HEK293 (cell line): ENCODE measurements around the gene CD37.

Source experiments
- CTCF ChIP-seq: fragments of 450-650 bp; formaldehyde crosslinking; IDR thresholded peaks from 2 replicates; pipeline ENCODE4 v1.5.1; 2016; ENCODE audit warnings: missing biosample characterization, missing genetic modification characterization
- MYNN ChIP-seq: fragments of 450-650 bp; formaldehyde crosslinking; IDR thresholded peaks from 2 replicates; pipeline ENCODE4 v1.5.1; 2016; ENCODE audit warnings: missing biosample characterization, missing genetic modification characterization, borderline replicate concordance
- ZNF639 ChIP-seq: fragments of 450-650 bp; formaldehyde crosslinking; IDR thresholded peaks from 2 replicates; pipeline ENCODE4 v1.5.1; 2016; ENCODE audit warnings: missing biosample characterization, missing genetic modification characterization
- TF ChIP-seq, protein P1 (sequence below): fragments of 450-650 bp; formaldehyde crosslinking; IDR thresholded peaks from 2 replicates; pipeline ENCODE4 v1.5.1; 2016; ENCODE audit warnings: missing biosample characterization, missing genetic modification characterization, borderline replicate concordance

DNA sequence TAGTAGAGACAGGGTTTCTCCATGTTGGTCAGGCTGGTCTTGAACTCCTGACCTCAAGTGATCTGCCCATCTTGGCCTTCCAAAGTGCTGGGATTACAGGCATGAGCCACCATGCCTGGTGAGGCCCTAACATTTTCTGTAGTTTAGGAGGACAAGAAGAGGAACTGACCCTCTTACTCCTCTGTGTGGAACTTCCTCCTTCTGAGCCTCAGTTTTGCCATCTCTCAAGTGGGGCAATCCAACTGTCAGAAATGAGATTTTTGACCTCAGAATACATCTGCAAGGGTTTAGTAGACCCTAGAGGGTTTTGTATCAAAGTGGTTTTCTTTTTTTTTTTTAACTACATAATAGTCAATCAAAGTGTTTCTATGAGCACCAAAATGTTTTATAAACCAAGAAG lies 30.9 kb downstream of the CD37 start:
- TF ChIP-seq ZNF639 (tag by site-specific recombination) = no peak
- TF ChIP-seq, protein P1, sequence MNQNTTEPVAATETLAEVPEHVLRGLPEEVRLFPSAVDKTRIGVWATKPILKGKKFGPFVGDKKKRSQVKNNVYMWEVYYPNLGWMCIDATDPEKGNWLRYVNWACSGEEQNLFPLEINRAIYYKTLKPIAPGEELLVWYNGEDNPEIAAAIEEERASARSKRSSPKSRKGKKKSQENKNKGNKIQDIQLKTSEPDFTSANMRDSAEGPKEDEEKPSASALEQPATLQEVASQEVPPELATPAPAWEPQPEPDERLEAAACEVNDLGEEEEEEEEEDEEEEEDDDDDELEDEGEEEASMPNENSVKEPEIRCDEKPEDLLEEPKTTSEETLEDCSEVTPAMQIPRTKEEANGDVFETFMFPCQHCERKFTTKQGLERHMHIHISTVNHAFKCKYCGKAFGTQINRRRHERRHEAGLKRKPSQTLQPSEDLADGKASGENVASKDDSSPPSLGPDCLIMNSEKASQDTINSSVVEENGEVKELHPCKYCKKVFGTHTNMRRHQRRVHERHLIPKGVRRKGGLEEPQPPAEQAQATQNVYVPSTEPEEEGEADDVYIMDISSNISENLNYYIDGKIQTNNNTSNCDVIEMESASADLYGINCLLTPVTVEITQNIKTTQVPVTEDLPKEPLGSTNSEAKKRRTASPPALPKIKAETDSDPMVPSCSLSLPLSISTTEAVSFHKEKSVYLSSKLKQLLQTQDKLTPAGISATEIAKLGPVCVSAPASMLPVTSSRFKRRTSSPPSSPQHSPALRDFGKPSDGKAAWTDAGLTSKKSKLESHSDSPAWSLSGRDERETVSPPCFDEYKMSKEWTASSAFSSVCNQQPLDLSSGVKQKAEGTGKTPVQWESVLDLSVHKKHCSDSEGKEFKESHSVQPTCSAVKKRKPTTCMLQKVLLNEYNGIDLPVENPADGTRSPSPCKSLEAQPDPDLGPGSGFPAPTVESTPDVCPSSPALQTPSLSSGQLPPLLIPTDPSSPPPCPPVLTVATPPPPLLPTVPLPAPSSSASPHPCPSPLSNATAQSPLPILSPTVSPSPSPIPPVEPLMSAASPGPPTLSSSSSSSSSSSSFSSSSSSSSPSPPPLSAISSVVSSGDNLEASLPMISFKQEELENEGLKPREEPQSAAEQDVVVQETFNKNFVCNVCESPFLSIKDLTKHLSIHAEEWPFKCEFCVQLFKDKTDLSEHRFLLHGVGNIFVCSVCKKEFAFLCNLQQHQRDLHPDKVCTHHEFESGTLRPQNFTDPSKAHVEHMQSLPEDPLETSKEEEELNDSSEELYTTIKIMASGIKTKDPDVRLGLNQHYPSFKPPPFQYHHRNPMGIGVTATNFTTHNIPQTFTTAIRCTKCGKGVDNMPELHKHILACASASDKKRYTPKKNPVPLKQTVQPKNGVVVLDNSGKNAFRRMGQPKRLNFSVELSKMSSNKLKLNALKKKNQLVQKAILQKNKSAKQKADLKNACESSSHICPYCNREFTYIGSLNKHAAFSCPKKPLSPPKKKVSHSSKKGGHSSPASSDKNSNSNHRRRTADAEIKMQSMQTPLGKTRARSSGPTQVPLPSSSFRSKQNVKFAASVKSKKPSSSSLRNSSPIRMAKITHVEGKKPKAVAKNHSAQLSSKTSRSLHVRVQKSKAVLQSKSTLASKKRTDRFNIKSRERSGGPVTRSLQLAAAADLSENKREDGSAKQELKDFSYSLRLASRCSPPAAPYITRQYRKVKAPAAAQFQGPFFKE (tag by site-specific recombination) = no peak
- TF ChIP-seq CTCF (tag by site-specific recombination) = no peak
- TF ChIP-seq MYNN (tag by site-specific recombination) = no peak
